HG03457 (cell line): ENCODE data around the gene GFPT2.
A peak's percentile ranks its signal among the peaks of the same experiment; 100 is the strongest.

Experiments
- ATAC-seq: cut with Tn5 transposase; IDR thresholded peaks from one replicate; pipeline ENCODE4 v1.9.1; 2021; ENCODE audit warnings: moderate number of reproducible peaks; ENCODE audit not compliant: unreplicated experiment

The GFPT2 gene

DNA sequence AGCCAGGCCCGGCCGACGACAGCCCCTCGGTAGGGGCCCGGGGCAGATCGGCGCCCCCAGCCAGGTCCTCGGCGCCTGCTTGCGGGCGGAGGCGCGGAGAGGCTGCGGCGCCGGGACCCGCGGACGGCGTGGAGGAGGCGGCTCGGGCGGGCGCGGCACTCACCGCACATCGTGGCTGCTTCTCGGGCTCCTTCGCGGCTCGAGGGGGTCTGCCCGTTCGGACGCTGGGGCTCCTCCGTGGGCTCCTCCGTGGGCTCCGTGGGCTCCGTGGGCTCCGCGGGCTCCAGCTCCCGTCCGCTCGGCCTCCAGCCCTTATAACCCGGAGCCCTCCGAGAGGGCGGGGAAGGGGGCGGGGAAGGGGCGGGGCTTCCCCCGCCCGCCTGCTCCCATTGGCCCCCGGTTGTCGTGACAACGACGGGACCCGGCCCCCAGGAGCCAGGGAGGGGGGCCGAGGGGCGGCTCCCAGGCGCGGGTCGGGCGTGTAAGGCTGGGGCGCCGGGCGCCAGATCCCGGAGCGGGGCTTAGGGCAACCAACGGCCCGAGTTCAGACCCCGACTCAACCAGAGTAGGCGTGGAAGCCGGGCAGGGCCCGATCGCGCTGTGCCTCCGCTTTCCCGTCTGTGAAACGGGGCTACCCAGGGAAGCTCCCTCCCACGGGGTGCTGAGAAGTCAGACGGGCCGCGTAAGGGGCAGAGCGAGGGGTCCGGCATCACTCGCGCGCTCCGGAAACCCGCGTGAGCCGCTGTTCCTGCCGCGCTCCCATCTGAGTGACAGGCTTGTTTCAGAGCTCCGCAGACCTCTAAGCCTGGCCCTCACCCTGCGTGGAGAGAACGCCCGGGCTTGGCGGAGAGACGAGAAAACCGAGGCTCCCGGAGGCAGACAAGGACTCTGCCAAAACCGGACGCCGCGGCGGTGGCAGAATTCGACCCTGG, at the start of gene GFPT2:
GFPT2 (minus strand) TSS at position 289 of the 932 bp plus-strand sequence; CDS start at position 170, 119 bp downstream.
- peak; percentile 46 for ATAC-seq

DNA sequence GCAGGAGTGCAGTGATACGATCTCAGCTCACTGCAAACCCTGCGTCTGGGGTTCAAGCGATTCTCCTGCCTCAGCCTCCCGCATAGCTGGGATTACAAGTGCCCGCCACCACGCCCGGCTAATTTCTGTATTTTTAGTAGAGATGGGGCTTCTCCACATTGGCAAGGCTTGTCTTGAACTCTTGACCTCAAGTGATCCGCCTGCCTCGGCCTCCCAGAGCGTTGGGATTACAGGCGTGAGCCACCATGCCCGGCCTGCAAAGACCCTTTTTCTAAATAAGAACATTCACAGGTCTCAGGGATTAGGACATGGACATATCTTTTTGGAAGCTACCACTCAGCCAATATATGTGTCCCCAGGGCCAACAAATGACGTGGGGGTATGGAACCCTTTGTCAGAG, 49.6 kb upstream of the GFPT2 start:
- no peak for ATAC-seq

DNA sequence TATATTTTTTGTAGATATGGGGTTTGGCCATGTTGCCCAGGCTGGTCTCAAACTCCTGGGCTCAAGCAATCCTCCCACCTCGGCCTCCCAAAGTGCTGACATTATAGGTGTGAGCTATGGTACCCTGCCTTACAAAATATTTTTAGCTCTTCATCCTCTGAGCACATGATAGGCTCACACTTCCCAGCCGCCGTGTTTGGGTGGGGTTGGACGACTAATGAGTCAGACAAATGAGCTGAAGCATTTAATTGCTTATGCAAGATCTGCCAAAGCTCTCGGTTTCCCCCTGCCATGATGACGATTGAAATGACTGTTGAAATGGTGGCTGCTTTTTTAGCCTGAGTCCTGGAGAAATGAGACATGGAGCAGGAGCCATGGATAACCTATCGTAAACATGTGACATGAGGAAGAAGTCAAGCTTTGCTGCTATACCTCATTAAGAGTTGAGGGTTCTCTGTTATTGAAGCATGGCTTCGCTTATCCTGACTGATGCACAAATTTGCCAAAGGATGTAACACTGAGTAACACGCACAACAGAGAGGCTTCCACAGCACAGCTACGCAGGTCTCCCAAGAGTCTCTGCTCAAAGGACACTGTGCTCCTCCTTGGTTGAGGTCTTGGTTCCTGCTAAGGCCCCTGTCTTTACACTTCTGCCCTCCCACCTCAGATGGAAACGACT, 48.2 kb upstream of the GFPT2 start:
- ATAC-seq = no peak

DNA sequence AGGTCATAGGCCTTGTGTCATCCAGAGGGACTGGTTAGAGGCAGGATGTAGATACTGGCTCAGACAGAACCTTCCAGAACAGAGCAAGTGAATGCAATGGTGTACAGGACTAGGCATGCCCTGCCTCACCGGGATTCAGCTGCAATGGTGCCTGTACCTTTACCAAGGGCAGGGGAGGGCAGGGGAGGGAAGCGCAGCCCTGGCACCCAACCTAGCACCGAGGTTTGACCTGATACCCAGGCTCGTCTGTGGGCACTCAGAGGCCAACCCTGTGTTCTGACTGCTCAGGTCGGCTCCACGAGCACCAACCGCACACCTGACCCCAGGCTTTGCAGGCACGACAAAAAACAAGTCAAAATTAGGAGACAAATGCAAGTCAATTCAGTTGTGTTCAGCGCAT, 47.3 kb upstream of the GFPT2 start:
- ATAC-seq = no peak

DNA sequence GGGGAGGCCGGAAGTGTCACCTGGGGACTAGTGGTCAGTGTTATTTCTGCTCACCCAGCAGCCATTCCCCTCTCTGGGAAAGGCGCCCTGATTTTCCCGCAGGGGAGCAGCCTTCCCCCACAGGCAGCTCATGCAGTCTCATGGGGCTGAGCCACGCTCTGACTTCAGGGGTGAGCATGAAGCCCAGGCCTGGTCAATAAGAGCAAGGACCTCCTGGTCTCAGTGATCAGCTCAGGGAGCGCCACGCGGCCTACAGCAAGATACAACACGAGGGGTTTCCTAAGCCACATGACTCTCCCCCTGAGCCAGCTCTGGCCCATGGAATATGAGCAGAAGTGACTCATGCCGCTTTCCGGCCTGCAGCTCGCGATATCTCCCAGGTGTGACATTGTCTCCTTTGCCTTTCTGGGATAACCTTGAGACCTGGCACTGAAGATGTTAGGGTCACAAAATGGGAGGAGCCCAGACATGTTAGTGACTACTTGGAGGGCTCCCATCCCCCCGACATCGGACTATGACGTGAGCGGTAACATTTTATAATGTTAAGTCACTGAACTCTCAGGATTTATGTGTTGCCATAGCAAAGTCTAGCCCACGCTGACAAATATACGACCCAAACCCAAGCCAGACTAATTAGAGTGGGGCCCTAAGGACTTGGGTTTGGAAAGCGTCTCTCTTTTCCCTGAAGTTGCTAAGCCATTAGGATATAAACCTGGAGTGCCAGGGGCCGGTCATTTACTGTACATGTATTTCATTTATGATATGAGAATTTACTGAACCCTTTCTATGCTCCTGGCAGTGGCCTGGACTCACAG, 46.5 kb upstream of the GFPT2 start:
- no peak for ATAC-seq

DNA sequence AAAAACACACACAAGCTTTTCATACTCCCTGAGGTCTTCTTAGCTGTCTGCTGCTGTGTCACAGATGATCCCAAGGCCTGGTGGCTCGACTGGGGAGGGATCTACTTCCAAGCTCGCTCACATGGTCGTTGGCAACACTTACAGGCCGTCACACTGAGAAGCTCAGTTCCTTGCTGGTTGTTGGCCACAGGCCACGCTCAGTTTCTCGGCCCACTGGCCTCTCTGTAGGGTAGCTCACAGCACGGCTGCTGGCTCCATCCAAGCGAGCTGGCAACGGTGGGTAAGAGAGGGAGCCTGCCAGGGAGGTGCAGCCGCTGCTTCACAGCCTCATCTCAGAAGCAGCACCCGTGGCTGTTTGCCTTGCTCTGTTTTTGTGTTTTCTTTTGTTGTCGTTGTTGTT, 43.8 kb upstream of the GFPT2 start:
- ATAC-seq = no peak

DNA sequence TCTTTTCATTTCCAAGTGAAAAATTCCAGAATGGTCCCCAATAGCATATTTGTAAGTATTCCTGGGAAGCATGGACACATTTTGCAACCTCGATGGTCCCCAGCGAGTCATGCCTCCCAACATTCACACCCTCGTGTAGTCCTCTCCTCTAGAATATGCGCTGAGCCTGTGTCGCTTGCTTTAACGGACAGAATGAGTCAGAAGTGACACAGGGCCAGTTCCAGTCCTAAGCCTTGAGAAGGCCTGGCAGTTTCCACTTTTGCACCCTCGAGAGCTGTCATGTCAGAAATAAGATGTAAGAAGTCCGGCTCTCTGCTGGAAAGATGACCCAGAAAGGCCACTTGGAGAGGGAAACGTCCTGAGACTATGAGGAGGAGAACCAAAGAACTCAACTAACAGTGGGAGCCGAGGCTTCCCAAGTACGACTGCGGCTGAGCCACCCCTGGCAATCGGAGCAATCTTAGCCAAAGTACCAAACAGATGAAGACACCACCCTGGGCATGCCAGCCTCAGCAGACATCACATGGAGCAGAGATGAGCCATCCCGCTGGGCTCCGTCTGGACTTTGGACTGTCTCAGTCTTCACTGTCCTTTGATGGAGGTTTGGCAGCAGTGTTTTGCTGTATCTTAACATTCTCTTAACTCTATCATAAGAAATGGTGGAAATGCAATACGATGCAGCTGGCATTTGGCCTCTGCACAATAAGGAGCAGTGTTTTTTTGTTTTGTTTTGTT, 42.6 kb upstream of the GFPT2 start:
- ATAC-seq = no peak

DNA sequence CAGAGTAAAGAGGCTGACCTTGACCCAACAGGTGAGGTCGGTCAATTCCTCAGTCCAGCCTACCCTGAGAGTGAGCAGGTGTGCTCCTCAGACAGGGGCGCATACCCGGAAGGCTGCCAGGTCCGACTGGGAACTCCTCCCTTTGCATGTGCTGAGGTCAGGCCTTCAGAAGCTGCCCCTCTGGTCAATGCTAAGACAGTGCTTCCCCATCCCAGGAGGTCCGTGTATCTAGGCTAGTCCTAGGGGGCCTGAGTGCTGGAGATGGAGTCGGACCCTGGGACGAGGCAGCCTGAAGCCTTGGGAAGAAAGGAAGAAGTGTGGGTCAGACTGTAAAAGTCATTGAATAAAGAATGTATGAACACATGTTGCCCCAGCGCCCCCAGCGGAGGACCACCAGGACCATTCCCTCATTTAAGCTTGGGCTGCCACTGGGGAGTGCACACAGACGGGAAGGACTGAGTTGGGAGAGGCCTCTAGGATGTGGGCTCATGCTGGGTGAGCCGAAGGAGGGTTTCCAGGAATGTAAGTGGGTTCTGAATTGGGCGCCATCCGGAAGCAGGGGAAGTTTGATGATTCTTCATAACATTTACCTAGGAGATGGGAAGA, 41.0 kb upstream of the GFPT2 start:
- ATAC-seq = no peak

DNA sequence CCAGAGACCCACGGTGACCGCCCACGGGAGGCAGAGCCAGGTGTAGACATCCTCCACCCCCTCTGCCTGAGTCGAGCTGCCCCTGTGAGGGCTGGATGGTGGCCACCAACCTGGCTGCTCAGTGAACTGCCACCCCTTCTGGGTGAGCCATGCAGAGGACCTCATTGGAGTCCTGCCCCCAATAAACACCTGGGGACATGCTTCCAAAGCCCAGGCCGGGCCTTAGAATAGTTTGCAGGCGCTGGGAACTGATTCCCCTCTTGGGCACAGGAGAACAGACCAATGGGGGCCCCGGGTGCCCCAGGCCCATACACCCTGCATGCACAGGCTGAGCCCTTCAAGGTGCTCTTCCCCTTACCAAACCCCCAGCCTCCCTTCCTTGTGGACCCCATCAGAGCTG, 38.1 kb upstream of the GFPT2 start:
- ATAC-seq = no peak

DNA sequence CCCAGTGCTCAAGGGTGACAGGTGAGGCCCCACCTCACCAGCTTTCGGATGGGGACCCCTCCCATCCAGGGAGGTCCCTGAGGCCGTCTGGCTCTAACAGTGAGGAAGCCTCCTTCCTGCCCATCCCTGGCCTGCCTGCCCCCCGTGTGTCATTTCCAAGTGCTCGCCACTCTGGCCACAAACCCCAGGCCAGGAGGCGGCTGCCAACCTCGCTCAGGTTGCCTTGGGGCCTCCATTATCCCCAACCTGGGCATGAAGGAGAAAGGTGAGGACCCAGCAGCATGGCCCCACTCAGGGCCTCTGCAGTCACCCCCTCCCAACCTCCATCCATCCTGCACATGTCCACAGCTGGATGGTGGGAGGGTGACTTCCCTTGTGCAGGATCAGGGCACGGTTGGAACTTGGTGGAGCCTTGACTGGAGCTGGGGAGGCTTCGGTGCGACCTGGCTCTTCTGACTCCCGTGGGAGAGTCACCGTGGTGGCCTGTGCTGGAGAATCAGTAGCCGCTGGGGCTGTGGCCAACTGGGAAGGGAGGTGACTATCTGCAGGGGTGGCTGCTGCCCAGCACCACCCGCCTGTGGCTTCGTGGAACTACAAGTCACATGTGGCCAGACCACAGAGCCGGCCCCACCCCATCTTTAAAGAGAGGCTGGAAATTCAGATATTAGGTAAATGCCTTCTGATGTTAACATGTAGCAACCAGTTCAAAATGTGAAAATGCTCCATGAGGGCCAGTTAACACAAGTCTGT, 37.5 kb upstream of the GFPT2 start:
- ATAC-seq = no peak

DNA sequence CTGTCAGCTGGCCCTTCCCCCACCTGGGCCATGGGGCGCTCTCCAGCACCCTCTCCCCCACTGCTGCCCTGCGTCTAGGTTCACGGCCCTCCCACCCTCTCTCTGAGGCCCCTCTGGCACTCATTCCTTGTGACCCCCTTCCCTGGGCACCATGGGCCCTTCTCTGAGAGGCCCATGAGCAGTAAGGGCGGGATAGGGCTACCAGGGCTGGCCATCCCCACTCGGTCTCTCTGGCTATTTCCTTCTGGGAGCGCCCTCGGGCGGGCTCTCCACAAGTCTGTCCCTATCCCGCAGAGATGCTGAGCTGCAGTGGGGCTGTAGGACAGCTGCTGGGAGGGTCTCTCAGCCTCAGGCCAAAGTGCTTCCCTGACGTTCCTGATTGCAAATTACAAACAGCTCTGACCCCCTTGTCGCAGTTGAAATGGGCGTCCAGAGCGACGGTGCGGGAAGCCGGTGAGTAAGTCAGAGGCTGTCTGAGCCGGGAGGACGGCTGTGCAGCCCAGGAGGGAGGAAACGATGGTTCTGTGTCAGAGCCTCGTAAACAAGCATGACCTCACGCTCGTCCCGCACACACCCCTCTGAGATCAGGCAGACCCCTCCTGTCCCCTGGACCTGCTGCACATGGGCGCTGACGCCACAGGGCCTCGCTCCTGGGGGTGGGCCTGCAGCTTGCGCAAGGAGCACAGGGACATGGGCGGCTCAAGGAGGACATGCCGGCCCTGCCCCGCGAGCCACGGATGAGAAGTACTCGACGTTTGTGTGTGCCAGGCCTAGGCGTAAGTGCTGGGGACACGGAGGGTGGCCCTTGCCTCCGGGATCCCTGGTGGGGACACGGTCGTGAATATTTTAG, 36.3 kb upstream of the GFPT2 start:
- ATAC-seq = no peak

DNA sequence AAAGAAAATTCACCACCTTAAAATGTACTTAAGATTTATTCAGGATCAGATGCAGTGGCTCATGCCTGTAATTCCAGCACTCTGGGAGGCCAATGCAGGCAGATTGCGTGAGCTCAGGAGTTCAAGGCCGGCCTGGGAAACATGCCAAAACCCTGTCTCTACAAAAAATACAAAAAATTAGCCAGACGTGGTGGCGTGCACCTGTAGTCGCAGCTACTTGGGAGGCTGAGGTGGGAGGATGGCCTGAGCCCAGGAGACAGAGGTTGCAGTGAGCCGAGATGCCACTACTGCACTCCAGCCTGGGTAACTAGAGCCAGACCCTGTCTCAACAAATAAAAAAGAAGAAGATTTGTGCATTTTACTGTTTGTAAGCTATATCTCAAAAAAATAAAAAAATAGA, 34.7 kb upstream of the GFPT2 start:
- ATAC-seq = no peak

DNA sequence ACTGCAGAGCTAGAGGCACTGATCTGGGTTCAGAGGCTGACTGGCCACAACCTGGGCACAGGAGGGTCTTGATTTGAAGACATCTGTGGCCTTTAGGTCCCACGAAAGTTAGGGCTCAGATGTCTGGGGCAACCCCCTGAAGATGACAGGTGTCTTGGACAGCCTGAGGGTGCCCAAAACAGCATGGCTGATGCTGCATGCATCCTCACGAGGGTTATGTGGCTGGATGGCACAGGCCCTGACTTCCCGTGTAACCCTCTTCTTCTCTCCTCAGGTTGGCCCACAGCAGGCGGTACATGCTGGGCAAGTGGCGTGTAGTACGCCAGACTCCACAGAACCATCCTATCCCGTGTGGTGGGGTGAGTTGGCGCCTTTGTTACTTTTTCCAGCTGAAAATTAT, 29.8 kb upstream of the GFPT2 start:
- ATAC-seq = no peak

DNA sequence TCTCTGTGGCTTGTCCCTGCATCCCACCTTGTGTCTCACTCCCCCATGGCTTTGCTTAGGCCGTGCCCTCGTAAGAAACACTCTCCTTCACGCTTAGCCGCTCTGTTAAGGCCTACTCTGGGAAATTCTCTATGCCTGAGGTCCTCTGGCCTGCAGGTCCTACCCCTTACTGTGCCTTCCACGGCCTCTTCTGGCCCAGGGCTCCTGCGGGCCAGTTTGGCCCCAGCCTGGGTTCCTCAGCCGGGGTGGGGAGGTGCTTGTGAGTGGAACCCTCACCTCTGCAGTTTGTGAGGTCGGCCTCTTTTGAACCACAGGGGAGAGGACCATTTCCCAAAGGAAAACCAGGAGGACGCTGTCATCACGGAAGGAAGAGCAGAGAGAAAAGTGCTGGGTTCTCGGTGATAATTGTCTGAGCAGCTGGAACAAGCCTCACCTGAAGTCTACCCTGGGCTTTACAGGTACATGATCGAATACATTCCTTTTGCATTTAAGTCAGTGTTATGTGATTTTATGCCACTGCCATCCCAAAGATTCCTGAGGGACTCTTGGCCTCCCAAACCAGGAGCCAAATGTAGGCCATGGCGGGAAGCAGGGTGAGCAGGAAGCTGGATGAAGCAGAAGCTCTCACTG, 28.8 kb upstream of the GFPT2 start:
- no peak for ATAC-seq

DNA sequence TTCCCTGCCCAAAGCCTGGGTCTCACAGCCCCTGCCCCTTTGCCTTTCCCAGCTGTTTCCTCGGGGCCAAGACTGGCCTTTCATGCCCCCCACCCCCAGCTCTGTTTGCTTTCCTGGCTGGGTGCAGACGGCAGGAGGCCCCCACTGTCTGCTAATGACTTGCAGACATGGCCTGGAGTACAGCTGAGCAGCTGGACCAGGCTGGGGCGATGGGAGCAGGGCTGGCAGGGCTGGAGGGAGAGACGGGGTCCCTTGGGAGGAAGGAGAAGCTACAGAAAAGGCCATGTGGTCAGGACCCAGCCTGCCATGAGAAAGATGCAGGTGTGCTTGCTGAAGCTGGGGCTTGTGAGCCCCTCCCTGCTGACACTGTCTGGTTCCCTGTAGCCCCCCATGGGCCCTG, 28.3 kb upstream of the GFPT2 start:
- ATAC-seq = no peak

DNA sequence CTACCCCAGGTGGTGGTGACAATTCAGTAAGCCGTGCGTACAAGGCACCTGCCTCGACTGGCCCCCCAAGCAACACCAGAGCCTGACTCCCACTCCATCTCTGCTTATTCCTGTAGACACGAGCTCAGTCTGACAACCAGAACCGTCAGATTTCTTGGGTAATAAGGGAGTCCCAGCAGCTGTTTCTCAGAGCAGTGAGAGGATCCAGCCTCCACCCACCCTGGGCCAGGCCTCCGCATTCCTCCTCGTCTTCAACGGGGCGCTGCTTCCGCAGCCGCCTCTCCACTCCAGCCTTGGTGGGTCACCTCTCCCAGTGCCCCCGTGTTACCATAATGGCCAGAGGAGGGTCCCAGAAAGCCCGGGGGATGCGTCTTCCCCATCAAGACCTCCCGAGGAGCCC, 27.7 kb upstream of the GFPT2 start:
- ATAC-seq = no peak

DNA sequence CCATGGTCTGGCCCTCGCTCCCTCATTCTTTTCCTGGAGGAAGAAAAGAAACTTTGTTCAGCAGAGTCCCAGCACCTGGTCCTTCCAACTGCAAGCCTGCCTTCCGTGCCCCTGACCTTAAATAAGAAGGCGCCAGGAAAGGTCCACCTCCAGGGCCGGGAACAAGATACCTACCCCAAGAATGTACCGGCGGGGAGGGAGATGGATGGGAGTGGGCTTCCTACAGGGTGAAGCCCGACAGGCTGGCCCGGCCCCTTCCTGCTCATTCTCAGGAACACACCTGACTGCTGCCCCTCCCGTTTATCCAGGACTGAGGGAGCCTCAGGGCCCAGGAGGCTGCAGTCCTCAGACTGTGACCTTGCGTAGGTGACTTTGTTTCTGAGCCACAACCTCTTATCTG, 27.3 kb upstream of the GFPT2 start:
- ATAC-seq = no peak

DNA sequence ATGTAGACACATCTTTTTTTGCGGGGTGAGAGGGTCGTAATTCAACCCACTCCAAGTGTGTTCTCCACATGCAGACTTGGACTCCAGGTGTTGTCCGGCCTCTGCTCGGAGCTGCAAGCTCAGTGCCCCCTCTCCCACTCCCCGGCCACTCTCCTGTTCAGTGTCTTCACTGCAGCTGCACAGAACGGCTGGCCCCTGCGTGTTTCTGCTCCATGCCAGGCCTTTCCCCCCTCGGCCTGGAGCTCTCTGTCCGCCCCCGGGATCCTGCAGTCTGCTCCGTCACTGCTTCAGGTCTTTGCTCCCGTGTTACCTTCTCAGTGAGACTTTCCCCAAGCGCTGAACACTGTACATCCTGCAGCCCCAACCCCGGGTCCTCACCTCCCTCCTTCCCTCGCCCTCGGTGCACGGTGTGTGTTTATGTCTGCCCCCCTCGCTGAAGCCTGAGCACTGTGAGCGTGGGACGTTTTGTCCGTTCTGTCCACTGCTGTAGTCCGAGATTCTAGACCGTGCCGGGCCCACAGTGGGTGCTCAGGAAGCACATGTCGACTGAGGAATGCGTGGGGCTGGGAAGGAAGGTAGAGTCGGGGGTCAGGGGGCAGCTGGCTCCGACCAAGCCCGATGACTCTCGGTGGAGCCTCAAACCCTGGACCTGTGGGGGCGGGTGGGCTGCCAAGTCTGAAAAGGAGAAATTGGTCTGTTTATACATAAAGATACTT, 26.4 kb upstream of the GFPT2 start:
- no peak for ATAC-seq
